NCI-H748 (cell line): Measurements from ENCODE around the gene GPX1.
"Not testable (repeated sequence)": the region's sequence is repeated elsewhere in the genome, so short reads cannot be mapped to it uniquely, and the experiment has no call there.

ENCODE experiments used
- DNase-seq: peaks from one replicate; lab custom pipeline; 2025; ENCODE audit not compliant: unreplicated experiment; lab: John Stamatoyannopoulos, UW

Gene GPX1

GRCh38 chr3:49358217-49358883, at the start of gene GPX1:
GPX1 (minus strand) TSS chr3:49358353; CDS start chr3:49358278, 75 bp downstream.
- DNase-seq: peak; percentile 94

- no peak for DNase-seq
These were observed 48.7 kb upstream of the GPX1 start for GRCh38 chr3:49406571-49407565.

DNA sequence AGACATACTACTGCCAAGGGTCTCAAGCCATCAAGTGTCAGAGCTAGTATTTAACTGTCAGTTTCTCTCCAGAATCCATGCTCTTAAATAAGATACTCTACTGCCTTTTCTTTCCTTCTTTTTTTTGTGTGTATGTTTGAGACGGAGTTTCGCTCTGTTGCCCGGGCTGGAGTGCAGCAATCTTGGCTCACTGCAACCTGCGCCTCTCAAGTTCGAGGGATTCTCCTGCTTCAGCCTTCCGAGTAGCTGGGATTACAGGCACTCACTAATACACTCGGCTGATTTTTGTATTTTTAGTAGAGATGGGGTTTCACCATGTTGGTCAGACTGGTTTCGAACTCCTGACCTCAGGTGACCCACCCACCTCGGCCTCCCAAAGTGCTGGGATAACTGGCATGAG, 47.4 kb upstream of the GPX1 start:
- DNase-seq: not testable (repeated sequence)

DNA sequence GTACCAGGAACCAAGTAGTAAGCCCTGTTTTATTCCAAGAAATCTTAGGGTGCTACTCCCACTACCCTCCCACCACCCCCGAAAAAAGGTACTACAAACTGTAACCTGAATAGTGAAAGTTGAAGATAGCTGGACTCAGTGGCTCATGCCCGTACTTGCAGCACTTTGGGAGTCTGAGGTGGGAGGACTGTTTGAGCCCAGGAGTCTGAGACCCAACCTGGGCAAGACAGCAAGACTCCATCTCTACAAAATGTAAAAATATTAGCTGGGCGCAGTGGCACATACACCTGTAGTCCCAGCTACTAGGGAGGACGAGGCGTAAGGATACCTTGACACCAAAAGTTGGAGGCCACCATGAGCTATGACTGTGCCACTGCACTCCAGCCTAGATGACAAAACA, 45.7 kb upstream of the GPX1 start:
- DNase-seq: no peak

- DNase-seq: no peak
These were observed 43.6 kb upstream of the GPX1 start for GRCh38 chr3:49401766-49402165.

- no peak for DNase-seq
These were observed 41.3 kb upstream of the GPX1 start for GRCh38 chr3:49399461-49399860.

GRCh38 chr3:49397470-49397869, 39.3 kb upstream of the GPX1 start:
- DNase-seq: no peak

GRCh38 chr3:49391310-49391709, 33.2 kb upstream of the GPX1 start:
- DNase-seq: not testable (repeated sequence)

GRCh38 chr3:49389297-49389696, 31.1 kb upstream of the GPX1 start:
- DNase-seq: no peak

DNA sequence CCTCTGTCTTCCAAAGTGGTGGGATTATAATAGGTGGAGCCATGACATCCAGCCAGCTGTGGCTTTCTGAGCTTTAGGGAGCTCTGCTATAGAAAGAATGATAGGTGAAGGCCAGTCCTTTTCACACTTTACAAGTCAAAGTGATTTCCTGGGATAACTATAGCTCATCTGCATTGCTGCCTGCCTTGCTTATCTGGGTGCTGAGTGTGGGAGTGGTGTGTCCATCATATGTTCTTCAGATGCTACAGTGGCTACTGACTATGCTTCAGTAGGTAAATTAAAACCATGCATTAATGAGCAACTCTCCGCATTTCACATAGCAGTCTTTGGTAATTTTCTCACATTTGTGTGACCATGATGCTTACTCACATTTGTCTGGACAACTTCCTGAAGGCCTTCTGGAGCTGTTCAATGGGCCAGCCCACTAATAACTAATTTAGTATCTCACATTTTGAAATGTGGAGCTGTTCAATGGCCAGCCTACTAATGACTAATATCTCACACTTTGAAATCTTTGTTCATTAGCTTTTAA, 30.2 kb upstream of the GPX1 start:
- DNase-seq: no peak

DNA sequence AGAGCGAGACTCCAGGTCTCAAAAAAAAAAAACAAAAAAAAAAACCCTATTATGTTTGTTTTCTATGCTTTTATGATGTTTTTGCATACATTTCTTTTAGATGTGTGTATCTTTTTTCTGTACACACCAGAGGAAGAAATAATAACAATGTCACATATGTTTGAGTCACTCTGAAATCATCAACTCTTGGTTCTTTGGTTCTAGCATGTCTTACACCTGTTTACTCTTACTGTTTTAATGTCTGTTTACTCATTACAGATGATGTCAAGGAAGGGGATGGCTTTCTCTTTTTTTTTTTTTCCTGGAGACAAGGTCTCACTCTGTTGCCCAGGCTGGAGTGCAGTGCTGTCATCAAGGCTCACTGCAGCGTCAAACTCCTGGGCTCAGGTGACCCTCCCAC, 29.6 kb upstream of the GPX1 start:
- DNase-seq: no peak

- DNase-seq: no peak
These were observed 28.1 kb upstream of the GPX1 start for GRCh38 chr3:49386056-49386756.

- DNase-seq: no peak
These were observed 27.5 kb upstream of the GPX1 start for GRCh38 chr3:49385617-49386016.

DNA sequence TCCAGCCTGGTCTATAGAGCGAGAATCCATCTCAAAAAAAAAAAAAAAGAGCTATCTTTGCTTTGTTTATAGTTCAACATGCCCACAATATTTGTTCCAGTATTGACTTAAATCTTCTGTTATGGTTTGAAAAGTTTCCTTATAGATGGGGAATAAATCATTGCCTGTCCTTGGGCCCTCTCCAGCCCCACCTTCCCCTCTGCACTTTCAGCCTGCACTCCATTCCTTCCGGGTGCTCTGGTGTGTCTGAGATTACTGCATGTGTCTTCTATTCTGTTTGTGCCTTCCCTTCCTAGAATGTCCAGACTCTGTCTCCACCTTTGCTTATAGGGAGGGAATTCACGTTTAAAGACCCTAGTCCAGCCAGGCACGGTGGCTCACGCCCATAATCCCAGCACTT, 25.2 kb upstream of the GPX1 start:
- no peak for DNase-seq

DNA sequence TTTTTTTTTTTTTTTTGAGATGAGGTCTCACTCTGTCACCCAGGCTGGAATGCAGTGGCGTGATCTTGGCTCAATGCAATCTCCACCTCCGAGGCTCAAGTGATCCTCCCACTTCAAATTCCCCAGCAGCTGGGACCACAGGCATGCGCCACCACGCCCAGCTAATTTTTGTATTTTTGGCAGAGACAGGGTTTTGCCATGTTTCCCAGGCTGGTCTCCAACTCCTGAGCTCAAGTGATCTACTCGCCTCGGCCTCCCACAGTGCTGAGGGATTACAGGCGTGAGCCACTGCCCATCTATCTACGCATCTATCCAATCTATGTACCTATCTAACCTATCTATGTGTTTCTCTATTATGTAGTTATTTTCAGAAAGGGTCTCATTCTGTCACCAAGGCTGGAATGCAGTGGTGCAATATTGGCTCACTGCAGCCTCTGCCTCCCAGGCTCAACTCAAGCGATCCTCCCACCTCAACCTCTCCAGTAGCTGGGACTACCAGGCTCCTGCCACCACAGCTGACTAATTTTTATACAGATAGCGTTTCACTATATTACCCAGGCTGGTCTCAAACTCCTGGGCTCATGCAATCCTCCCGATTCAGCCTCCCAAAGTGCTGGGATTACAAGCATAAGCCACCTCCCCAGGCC, 20.2 kb upstream of the GPX1 start:
- no peak for DNase-seq

GRCh38 chr3:49377483-49377882, 19.3 kb upstream of the GPX1 start:
- DNase-seq: no peak

DNA sequence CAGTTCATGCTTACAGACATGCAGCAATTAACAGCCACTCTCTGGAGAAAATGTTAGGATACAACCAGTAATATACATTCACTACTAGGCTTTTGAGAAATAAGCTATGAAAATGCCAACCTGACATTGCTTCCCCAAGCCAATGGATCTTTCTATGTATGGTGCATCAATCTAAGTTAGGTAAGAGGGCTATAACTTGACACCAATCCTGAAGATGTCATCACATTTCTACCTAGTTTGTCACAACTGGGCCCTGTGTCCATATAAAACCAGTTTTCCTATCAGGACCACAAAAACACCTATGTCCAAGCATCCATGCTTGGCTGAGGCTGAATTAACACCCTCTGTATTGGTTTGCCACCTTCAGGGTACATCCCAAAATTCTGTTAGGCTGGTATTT, 13.8 kb upstream of the GPX1 start:
- no peak for DNase-seq

- no peak for DNase-seq
These were observed 12.6 kb upstream of the GPX1 start for GRCh38 chr3:49370585-49371290.

DNA sequence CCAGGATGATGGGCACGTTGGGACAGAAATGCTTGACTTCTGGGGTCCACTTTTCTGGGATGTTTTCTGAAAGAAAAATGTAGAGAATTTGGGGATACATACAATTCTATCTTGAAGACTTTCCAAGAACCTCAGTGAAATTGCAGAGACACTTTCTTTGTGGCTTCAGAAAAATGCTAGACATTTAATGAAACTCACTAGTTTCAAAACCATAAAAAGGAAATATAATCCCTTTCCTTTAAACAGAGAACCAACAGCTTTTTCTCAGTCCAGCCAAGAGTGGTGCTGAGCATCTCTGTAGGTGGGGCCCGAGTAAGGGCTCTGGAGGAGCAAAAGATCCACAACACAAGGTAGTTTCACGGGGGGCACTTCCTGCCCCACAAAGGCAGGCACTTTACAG, 4.4 kb upstream of the GPX1 start:
- no peak for DNase-seq

DNA sequence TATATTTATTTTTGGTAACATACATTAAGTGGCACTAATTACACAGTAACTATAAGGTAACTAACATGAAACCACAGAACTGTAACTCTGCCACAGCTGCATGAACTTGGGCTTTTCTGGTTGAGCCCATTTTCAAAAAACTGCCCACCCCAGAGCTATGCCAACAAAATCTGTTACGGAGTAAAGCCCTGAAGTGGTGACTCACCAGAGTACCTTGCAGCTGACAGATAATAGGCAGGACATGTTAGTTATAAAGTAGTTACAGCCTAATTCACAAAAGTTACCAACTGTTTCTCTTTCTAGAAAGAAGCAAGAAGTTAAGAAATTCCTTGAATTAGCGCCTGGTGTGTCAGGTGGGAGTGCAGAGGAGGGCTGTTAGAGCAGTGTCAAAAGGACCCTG, 1.5 kb upstream of the GPX1 start:
- no peak for DNase-seq
